Ramos (cell line): ENCODE results near the gene ZSWIM7.

Source experiments
- in situ Hi-C: fragments of 300-500 bp; cut with MboI; formaldehyde crosslinking; loops from one replicate; pipeline ENCODE4 v1.14.3; 2022; ENCODE audit warnings: low sequenced_read_pairs; ENCODE audit not compliant: unreplicated experiment

Gene ZSWIM7

DNA sequence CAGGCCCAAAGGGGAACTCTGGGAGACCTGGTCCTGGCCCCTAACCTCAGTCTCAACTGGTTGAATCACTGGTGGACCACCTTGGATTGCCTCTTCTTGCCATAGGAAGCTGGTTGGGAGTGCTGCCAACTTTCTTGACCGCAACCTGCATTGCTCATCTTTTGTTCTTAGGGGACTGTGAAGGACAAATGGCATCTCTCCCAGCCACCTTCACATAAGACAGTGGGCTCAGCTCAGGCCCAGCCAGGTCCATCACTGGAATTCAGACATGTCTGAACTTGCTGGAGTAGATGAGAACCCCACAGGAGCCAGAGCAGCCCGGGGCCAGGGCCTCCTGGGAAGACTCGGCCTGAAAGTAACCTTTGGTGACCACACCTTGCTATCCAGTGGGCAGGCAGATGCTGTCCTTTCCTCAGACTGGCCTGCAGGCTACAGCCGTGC lies 35.8 kb downstream of the ZSWIM7 start:
- in situ Hi-C loops = no loop called here

GRCh38 chr17:15958484-15958854 lies 41.0 kb downstream of the ZSWIM7 start:
- in situ Hi-C loops = no loop called here

DNA sequence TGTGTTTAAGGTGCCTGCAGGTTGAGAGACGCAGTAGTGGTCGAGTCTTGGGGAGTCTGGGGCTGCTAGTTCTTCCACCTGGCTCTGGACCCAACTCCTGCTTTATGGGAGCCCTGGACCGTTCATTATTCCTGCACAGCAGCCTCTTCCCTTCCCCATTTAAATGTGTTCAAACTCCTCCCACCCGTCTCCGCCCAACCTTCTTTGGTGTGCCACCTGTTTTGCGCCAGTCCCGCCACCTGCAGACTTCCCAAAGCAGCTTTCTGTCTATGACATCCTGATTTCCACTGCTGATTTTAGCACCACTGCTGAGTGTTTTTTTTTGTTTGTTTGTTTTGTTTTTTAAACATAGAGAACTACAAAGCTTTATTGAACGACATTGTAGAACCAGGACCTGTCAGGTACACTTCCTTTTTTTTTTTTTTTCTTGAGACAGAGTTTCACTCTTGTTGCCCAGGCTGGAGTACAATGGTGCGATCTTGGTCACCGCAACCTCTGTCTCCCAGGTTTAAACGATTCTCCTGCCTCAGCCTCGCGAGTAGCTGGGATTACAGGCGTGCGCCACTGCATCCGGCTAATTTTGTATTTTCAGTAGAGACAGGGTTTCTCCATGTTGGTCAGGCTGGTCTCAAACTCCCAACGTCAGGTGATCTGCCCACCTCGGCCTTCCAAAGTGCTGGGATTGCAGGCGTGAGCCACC lies 41.7 kb downstream of the ZSWIM7 start:
- in situ Hi-C loops = no loop called here

GRCh38 chr17:15957206-15957605 lies 42.3 kb downstream of the ZSWIM7 start:
- in situ Hi-C loops = no loop called here

- in situ Hi-C loops = no loop called here
These were observed 43.5 kb downstream of the ZSWIM7 start for GRCh38 chr17:15955793-15956541.

GRCh38 chr17:15954222-15954621 lies 45.3 kb downstream of the ZSWIM7 start:
- in situ Hi-C loops = no loop called here

- in situ Hi-C loops = no loop called here
These were observed 46.4 kb downstream of the ZSWIM7 start for GRCh38 chr17:15952916-15953790.

DNA sequence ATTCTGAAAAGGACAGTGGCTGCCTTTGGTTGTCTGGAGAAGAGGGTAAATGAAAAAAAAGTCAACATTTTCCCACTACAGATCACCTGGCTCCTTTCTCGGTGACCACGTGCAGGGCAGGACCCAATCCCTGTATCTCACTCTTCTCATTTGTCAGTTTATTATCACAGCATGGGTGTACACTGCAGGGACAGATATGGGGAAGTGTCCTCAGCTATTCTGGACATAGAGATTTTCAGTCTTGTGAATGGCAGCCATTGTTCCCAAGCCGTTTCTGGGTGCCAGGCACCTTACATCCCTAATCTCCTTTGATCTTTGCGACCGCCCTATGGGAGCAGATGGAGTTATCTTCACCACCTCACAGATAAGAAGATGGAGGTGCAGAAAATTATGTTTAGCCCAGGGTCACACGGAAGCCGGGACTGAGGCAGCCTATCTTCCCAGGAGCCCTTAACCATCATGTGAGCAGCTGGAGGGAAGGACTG lies 47.4 kb downstream of the ZSWIM7 start:
- in situ Hi-C loops = no loop called here

DNA sequence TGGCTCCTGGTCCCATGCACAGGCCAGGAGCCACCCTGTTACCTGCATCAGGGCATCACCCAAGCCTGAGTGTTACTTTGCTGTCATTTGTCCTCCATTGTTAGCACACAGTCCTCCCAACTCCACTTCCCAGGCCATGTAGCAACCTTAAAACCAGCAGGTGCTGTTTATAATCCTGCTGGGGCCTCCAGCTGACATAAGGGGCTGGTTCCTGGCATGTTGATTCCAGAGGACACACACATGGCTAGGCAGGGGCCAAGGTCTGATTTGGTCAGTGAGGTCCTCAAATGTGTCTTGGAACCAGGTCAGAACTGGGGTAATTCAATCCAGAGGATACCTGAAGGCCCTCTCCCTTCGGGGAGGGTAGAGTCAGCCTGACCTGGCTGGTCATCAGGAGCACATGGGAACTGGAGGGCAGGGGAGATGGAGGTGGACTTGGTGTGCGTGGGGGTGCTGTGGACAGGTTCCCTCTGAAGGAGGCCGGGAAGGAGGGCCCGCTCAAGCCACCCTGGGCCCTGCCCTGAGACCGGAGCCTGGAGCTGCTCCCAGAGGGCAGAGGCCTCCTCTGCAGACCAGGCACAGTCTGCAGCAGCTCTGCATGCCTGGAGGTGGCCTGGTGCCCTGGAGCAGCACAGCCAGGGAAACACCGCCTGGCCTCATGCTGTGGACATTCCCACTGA lies 48.0 kb downstream of the ZSWIM7 start:
- in situ Hi-C loops = no loop called here

DNA sequence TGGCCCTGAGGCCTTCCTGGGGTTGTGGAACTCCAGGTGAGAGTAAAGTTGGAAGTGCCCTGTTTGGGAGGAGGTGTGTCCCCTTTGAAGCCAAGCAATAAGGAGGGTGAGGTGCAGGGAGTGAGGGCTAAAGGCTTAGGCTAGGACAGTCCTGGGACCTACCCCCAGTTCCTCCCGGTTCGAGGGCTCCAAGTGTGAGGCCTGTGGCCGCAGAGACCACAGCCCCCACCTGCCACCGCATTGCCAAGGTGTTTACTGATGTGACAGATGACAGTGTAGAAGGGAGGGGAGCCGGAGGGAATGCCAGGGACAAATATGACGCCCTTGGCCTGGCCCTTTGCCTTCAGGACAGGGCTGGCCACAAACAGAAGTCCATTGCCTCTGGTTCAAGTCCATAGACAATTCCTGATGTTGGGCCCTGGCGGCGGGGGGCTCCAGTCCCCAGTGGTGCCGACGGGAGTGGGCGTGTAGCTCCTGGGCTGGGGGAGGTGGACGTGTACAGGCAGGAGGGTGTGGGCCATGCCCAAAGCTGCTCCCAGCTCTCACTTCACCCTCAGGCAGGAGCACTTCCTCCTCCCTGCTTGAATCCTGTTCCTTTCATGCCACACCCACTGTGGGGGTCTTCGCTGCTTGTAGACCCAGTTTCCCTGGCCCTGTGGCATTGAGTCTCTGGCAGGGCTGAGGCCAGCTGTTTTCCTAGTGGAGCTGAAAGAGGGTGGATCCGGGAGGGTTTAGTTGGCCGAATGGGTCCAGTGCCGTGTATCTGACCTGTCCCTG lies 51.3 kb downstream of the ZSWIM7 start:
- in situ Hi-C loops = no loop called here

GRCh38 chr17:15947271-15947670 lies 52.2 kb downstream of the ZSWIM7 start:
- in situ Hi-C loops = no loop called here

DNA sequence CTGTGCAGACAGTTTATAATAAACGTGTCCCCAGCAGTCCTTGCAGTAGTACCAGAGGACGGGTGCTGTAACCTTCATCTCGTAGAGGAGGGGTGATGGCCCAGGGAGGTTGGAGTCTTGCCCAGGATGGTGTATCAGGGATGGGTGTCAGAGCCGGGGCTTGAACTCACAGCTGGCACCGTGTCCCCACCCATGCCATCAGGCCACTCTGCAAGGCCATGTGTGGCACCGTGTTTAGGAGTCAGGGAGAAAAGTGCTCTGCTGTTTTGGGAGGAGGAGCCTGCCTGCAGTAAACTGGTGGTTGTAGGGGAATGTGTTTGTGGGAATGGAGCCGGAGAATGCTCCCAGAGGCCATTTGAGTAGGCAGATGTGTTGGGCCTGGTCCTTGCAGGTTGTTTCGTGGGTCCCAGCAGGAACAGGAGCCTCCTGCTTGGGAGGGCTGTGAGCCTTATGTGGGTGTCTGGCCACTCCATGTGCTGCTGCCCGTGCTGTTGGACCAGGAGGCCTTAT lies 52.8 kb downstream of the ZSWIM7 start:
- in situ Hi-C loops = no loop called here

- in situ Hi-C loops = no loop called here
These were observed 53.8 kb downstream of the ZSWIM7 start for GRCh38 chr17:15945527-15946191.

- in situ Hi-C loops = no loop called here
These were observed 54.6 kb downstream of the ZSWIM7 start, which contains the start of gene ADORA2B for GRCh38 chr17:15944759-15945526. TSS of gene ADORA2B (plus strand) at chr17:15945130. CDS start at chr17:15945249, 119 bp downstream.

GRCh38 chr17:15943971-15944758 lies 55.3 kb downstream of the ZSWIM7 start:
- in situ Hi-C loops = no loop called here

DNA sequence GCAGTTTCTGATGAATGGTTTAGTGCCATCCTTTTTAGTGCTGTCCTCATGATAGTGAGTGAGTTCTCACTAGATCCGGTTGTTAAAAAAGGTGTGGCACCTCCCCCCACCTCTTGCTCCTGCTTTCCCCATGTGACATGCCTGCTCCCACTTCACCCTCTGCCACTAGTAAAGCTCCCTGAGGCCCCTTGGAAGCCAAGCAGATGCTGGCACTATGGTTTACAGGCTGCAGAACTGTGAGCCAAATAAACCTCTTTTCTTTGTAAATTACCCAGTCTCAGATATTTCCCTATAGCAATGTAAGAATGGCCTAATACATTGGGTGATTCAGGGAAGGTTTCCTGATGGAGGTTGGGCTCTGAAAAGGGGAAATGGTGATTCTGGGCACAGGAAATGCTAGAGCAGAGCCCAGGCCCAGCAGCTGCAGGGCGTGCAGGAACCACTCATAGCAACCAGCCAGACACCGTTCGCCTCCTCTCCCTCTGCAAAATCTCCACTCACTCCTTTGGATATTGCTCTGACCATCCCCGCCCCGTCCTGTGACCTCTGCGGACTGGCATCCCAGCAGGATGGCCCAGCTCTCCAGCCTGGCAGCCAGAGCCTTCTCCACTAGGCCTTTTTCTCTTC lies 57.2 kb downstream of the ZSWIM7 start:
- in situ Hi-C loops = no loop called here

- in situ Hi-C loops = no loop called here
These were observed 57.7 kb downstream of the ZSWIM7 start for GRCh38 chr17:15941781-15942180.
